Fibroblast of lung (primary cell): ENCODE measurements around the gene FAM110D. TPM values are rescaled to one million over a fixed set of nuclear protein-coding genes. Genes with fewer than 3 reads are reported as not detected.
A peak's percentile ranks its signal among the peaks of the same experiment; 100 is the strongest.

ENCODE experiments used
- DNase-seq, 2 donors: peaks; one replicate each; pipeline versions ENCODE4 v3.0.0 to v3.0.0-alpha.2; 2010; ENCODE audit warnings: low read depth in 2 of 2
- H2AFZ ChIP-seq: 2 replicates; pipeline ENCODE4 v1.5.1; 2012; ENCODE audit warnings: low read length, control low read depth, inconsistent platforms
- H3K27ac ChIP-seq: 2 replicates; pipeline ENCODE4 v1.5.1; 2011; ENCODE audit warnings: low read length, control low read depth; ENCODE audit not compliant: insufficient read depth
- H3K27me3 ChIP-seq: 2 replicates; pipeline ENCODE4 v1.5.1; 2011; ENCODE audit warnings: mild to moderate bottlenecking, low read length; ENCODE audit not compliant: control insufficient read depth, insufficient read depth
- H3K36me3 ChIP-seq: 2 replicates; pipeline ENCODE4 v1.5.1; 2011; ENCODE audit warnings: low read length; ENCODE audit not compliant: control insufficient read depth, insufficient read depth
- H3K4me1 ChIP-seq: 2 replicates; pipeline ENCODE4 v1.5.1; 2011; ENCODE audit warnings: low read length; ENCODE audit not compliant: control insufficient read depth, insufficient read depth; ENCODE audit errors: extremely low read depth
- H3K4me2 ChIP-seq: 2 replicates; pipeline ENCODE4 v1.5.1; 2011; ENCODE audit warnings: low read length, control low read depth; ENCODE audit not compliant: insufficient read depth; ENCODE audit errors: extremely low read depth
- H3K4me3 ChIP-seq, 4 experiments: fragments of 200-600 bp in 1 of 4; sonication (generic) in 1 of 4; replicated peaks in 1 of 4; 2 replicates each; pipeline ENCODE4 v1.5.1; 2011 to 2016; ENCODE audit warnings: low read length in 4 of 4, low read depth in 3 of 4, mild to moderate bottlenecking in 3 of 4, control low read depth in 2 of 4, inconsistent platforms in 1 of 4, mixed read lengths in 1 of 4; ENCODE audit not compliant: insufficient read depth in 1 of 4; ENCODE audit errors: control extremely low read depth in 1 of 4
- H3K79me2 ChIP-seq: 2 replicates; pipeline ENCODE4 v1.5.1; 2012; ENCODE audit warnings: mild to moderate bottlenecking, low read length, inconsistent platforms; ENCODE audit not compliant: control insufficient read depth, insufficient read depth
- H3K9ac ChIP-seq: 2 replicates; pipeline ENCODE4 v1.5.1; 2011; ENCODE audit warnings: mild to moderate bottlenecking, low read length, control low read depth; ENCODE audit not compliant: insufficient read depth
- H3K9me3 ChIP-seq: 2 replicates; pipeline ENCODE4 v1.5.1; 2012; ENCODE audit warnings: low read depth, low read length; ENCODE audit not compliant: control insufficient read depth, insufficient read depth
- H4K20me1 ChIP-seq: 2 replicates; pipeline ENCODE4 v1.5.1; 2011; ENCODE audit warnings: low read length; ENCODE audit not compliant: control insufficient read depth, insufficient read depth; ENCODE audit errors: extremely low read depth
- EZH2 ChIP-seq: IDR thresholded peaks from 2 replicates; pipeline ENCODE4 v1.5.1; 2012; ENCODE audit warnings: low read length, control low read depth, mild to moderate bottlenecking; ENCODE audit errors: missing control alignments
- polyA plus RNA-seq, 2 donors: library from polyadenylated mRNA; depleted of rRNA in 1 of 2; stranded (reverse) in 1 of 2; unstranded in 1 of 2; fragments of >200 nt; gene quantifications; 2 replicates each; pipeline ENCODE4 v1.2.1, GENCODE V29; 2011 to 2012; ENCODE audit warnings: missing spikeins in 1 of 2
- total RNA-seq: library from RNA; depleted of rRNA; stranded (reverse); fragments of >200 nt; gene quantifications from 2 replicates; pipeline ENCODE4 v1.2.1, GENCODE V29; 2014
- TF ChIP-seq, protein P1 (sequence below), 2 donors: IDR thresholded peaks in 1 of 2; conservative IDR thresholded peaks in 1 of 2; 1 replicate in 1 of 2; 2 replicates in 1 of 2; pipeline ENCODE4 v1.5.1; 2011 to 2012; ENCODE audit warnings: low read length in 2 of 2, control low read depth in 1 of 2, inconsistent platforms in 1 of 2, low read depth in 1 of 2, mild to moderate bottlenecking in 1 of 2

The FAM110D gene
- total and polyA plus RNA-seq, 2 donors (not counting 1 experiment from before 2014, with no cell fraction given): not detected

GRCh38 chr1:26125946-26126320 lies 32.9 kb upstream of the FAM110D start:
- Histone ChIP-seq H3K79me2 (no peaks in the 10 kb centered on the region), H3K27me3 (no peaks in the 10 kb centered on the region), H3K4me3 (no peak overlapping the region), H3K36me3 (no peaks in the 10 kb centered on the region), H3K27ac (no peak overlapping the region), H2AFZ (no peak overlapping the region), H4K20me1 (no peaks in the 10 kb centered on the region), H3K9me3 (no peaks in the 10 kb centered on the region), H3K9ac (no peak overlapping the region), H3K4me2 (no peak overlapping the region), H3K4me1 (peaks cover 3% of the 10 kb centered on the region)
- no peak for TF ChIP-seq EZH2
- TF ChIP-seq, protein P1, sequence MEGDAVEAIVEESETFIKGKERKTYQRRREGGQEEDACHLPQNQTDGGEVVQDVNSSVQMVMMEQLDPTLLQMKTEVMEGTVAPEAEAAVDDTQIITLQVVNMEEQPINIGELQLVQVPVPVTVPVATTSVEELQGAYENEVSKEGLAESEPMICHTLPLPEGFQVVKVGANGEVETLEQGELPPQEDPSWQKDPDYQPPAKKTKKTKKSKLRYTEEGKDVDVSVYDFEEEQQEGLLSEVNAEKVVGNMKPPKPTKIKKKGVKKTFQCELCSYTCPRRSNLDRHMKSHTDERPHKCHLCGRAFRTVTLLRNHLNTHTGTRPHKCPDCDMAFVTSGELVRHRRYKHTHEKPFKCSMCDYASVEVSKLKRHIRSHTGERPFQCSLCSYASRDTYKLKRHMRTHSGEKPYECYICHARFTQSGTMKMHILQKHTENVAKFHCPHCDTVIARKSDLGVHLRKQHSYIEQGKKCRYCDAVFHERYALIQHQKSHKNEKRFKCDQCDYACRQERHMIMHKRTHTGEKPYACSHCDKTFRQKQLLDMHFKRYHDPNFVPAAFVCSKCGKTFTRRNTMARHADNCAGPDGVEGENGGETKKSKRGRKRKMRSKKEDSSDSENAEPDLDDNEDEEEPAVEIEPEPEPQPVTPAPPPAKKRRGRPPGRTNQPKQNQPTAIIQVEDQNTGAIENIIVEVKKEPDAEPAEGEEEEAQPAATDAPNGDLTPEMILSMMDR (conservative IDR thresholded peaks at IDR 0.05 in 1 of 2, IDR thresholded peaks at IDR 0.05 in 1 of 2; ENCODE audit: low read depth in 1 of 2, low read length in 2 of 2): no peak
- DNase-seq: no peak

- H3K4me1 ChIP-seq: peaks cover 3% of the 10 kb centered on the region
- TF ChIP-seq EZH2: no peak
- TF ChIP-seq, protein P1 (conservative IDR thresholded peaks at IDR 0.05 in 1 of 2, IDR thresholded peaks at IDR 0.05 in 1 of 2; ENCODE audit: low read depth in 1 of 2, low read length in 2 of 2): no peak
- H3K4me2 ChIP-seq: no peak overlapping the region
- no peaks in the 10 kb centered on the region for H3K36me3 ChIP-seq
- H3K27me3 ChIP-seq: no peaks in the 10 kb centered on the region
- peak in 1 of 2 donors; percentile 70 for DNase-seq
- H3K4me3 ChIP-seq: no peak overlapping the region
- no peak overlapping the region for H3K27ac ChIP-seq
- H2AFZ ChIP-seq: no peak overlapping the region
- H3K9me3 ChIP-seq: no peaks in the 10 kb centered on the region
- no peak overlapping the region for H3K9ac ChIP-seq
- no peaks in the 10 kb centered on the region for H3K79me2 ChIP-seq
- H4K20me1 ChIP-seq: no peaks in the 10 kb centered on the region
Observed at GRCh38 chr1:26126321-26127084, 32.4 kb upstream of the FAM110D start.

DNA sequence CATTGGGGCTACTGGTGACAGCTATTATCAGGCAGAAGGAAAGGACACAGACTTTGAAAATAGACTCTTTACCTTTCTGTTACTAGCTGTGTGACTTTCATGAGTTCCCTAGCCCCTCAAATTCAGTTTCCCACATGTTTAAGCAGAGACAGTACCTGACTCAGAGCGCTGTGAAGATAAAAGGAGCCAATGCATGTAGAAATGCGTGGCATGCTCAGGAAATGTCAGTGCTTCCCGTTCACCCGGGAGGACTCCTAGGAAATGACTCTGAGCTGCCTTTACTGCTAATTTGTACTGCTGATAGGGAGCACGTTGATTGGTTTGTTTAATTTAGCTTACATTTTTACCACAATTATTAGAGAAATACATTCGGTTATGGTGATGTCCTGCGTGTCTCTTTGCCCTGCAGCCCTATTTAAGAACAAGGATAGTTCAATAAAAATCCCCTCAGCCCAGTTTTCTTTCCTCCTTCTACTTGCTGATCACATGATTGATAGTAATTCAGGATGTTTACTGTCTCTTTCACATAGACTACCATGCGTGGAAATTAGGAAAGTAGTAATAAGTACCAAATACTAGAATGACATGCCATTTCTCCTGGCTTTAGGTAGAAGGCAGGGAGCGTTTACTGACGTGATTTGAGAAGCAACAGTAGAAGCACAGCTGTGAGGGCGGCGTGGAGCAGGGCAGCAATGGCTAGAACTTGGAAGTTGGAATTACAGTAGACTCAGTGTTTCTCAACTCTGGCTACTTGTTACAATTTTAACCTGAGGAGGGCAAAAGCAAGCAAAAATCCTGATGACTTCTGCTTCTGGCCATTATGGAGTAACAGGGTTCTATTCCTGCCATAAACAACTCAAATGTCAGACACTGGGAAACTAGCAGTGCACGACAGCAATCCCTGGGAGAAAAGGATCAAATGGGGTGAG lies 31.4 kb upstream of the FAM110D start:
- no peak overlapping the region for H3K27ac ChIP-seq
- no peak for TF ChIP-seq EZH2
- TF ChIP-seq, protein P1 (conservative IDR thresholded peaks at IDR 0.05 in 1 of 2, IDR thresholded peaks at IDR 0.05 in 1 of 2; ENCODE audit: low read depth in 1 of 2, low read length in 2 of 2): no peak
- no peak for DNase-seq
- H3K27me3 ChIP-seq: no peaks in the 10 kb centered on the region
- no peak overlapping the region for H3K4me3 ChIP-seq
- no peaks in the 10 kb centered on the region for H3K79me2 ChIP-seq
- no peaks in the 10 kb centered on the region for H3K36me3 ChIP-seq
- no peak overlapping the region for H2AFZ ChIP-seq
- no peaks in the 10 kb centered on the region for H3K9me3 ChIP-seq
- no peaks in the 10 kb centered on the region for H4K20me1 ChIP-seq
- peaks cover 3% of the 10 kb centered on the region for H3K4me1 ChIP-seq
- H3K9ac ChIP-seq: no peak overlapping the region
- no peak overlapping the region for H3K4me2 ChIP-seq
